ENCODE results near the gene RNASEH1. TPM values are rescaled to one million over a fixed set of nuclear protein-coding genes. Genes with fewer than 3 reads are reported as not detected.

The RNASEH1 gene
- total RNA-seq, 1 donor from 2014 or later: 26.8 TPM

GRCh38 chr2:3505771-3506170, 52.4 kb downstream of the RNASEH1 start:
- Histone ChIP-seq H3K4me2 (no peak overlapping the region), H3K4me1 (no peaks in the 10 kb centered on the region), H2AFZ (replicated peaks) (no peak overlapping the region), H3K27ac (no peak overlapping the region), H3F3A (ENCODE audit: low read depth) (no peaks in the 10 kb centered on the region), H3K9ac (no peak overlapping the region), H3K36me3 (no peaks in the 10 kb centered on the region), H3K27me3 (no peaks in the 10 kb centered on the region), H4K20me1 (ENCODE audit: low read depth) (no peaks in the 10 kb centered on the region), H3K79me2 (ENCODE audit: low read depth) (no peaks in the 10 kb centered on the region), H3K9me3 (ENCODE audit: low read depth) (no peaks in the 10 kb centered on the region), H3K4me3 (no peak overlapping the region)
- H3K9me3 Mint-ChIP-seq: peaks cover 2% of the 10 kb centered on the region
- H3K36me3 Mint-ChIP-seq: peaks cover 25% of the 10 kb centered on the region
- no peaks in the 10 kb centered on the region for H3K4me1 Mint-ChIP-seq
- no peak for DNase-seq (ENCODE audit: low spot score)
- no peak overlapping the region for H3K27ac Mint-ChIP-seq
- no peak for TF ChIP-seq EZH2 (IDR thresholded peaks at IDR 0.05)
- TF ChIP-seq CTCF (IDR thresholded peaks at IDR 0.05): no peak
- no peak for TF ChIP-seq EZH2phosphoT487 (IDR thresholded peaks at IDR 0.05)
- H3K27me3 Mint-ChIP-seq (ENCODE audit: insufficient read depth, low read depth): peaks cover 2% of the 10 kb centered on the region
- H3K4me3 Mint-ChIP-seq: no peak overlapping the region

GRCh38 chr2:3504741-3505140, 53.4 kb downstream of the RNASEH1 start:
- no peak overlapping the region for H3K27ac Mint-ChIP-seq
- Histone ChIP-seq H3K27me3 (no peaks in the 10 kb centered on the region), H3K4me1 (no peaks in the 10 kb centered on the region), H3K79me2 (ENCODE audit: low read depth) (no peaks in the 10 kb centered on the region), H3K9ac (no peak overlapping the region), H3K27ac (no peak overlapping the region), H3K4me3 (no peak overlapping the region), H2AFZ (replicated peaks) (no peak overlapping the region), H3K9me3 (ENCODE audit: low read depth) (no peaks in the 10 kb centered on the region), H3K36me3 (no peaks in the 10 kb centered on the region), H4K20me1 (ENCODE audit: low read depth) (no peaks in the 10 kb centered on the region), H3F3A (ENCODE audit: low read depth) (no peaks in the 10 kb centered on the region), H3K4me2 (no peak overlapping the region)
- TF ChIP-seq EZH2 (IDR thresholded peaks at IDR 0.05) (no peak), CTCF (IDR thresholded peaks at IDR 0.05) (no peak), EZH2phosphoT487 (IDR thresholded peaks at IDR 0.05) (no peak)
- peaks cover 2% of the 10 kb centered on the region for H3K27me3 Mint-ChIP-seq (ENCODE audit: insufficient read depth, low read depth)
- no peak for DNase-seq (ENCODE audit: low spot score)
- H3K9me3 Mint-ChIP-seq: peaks cover 2% of the 10 kb centered on the region
- no peak overlapping the region for H3K4me3 Mint-ChIP-seq
- H3K4me1 Mint-ChIP-seq: no peaks in the 10 kb centered on the region
- peaks cover 25% of the 10 kb centered on the region for H3K36me3 Mint-ChIP-seq

DNA sequence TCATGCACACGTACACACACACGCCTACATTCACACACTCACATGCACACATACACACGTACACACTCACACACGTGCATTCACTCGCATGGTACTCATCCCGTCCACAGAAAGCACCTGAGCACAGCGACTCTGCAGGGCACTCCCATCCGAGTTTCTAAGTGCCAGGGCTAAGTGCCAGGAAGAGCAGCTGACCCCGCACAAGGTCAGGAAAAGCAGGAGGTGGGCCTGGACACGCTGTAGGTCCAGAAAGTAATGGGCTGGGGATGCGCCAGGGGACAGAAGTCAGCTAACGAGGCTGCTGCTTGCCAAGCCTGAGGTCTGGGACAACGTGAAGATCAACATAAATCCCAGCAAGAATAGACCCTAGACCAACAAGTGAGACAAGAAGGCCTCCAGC, 54.6 kb downstream of the RNASEH1 start:
- no peak overlapping the region for H3K4me3 ChIP-seq
- H3K27ac Mint-ChIP-seq: no peak overlapping the region
- H3K36me3 ChIP-seq: no peaks in the 10 kb centered on the region
- H2AFZ ChIP-seq (replicated peaks): no peak overlapping the region
- H3F3A ChIP-seq (ENCODE audit: low read depth): no peaks in the 10 kb centered on the region
- H3K36me3 Mint-ChIP-seq: peaks cover 26% of the 10 kb centered on the region
- no peak overlapping the region for H3K4me3 Mint-ChIP-seq
- no peak overlapping the region for H3K9ac ChIP-seq
- no peaks in the 10 kb centered on the region for H3K4me1 ChIP-seq
- H3K79me2 ChIP-seq (ENCODE audit: low read depth): no peaks in the 10 kb centered on the region
- H3K9me3 Mint-ChIP-seq: peaks cover 2% of the 10 kb centered on the region
- H3K4me2 ChIP-seq: no peak overlapping the region
- no peaks in the 10 kb centered on the region for H4K20me1 ChIP-seq (ENCODE audit: low read depth)
- DNase-seq (ENCODE audit: low spot score): no peak
- no peak for TF ChIP-seq CTCF (IDR thresholded peaks at IDR 0.05)
- no peak for TF ChIP-seq EZH2phosphoT487 (IDR thresholded peaks at IDR 0.05)
- no peak for TF ChIP-seq EZH2 (IDR thresholded peaks at IDR 0.05)
- H3K4me1 Mint-ChIP-seq: no peaks in the 10 kb centered on the region
- no peaks in the 10 kb centered on the region for H3K27me3 ChIP-seq
- no peaks in the 10 kb centered on the region for H3K9me3 ChIP-seq (ENCODE audit: low read depth)
- peaks cover 2% of the 10 kb centered on the region for H3K27me3 Mint-ChIP-seq (ENCODE audit: insufficient read depth, low read depth)
- no peak overlapping the region for H3K27ac ChIP-seq
